GM18868 (cell line): ENCODE results near the gene CUTC.

Experiments
- ATAC-seq: cut with Tn5 transposase; IDR thresholded peaks from one replicate; pipeline ENCODE4 v1.9.1; 2021; ENCODE audit warnings: mild to moderate bottlenecking, moderate library complexity; ENCODE audit not compliant: unreplicated experiment

Gene CUTC

DNA sequence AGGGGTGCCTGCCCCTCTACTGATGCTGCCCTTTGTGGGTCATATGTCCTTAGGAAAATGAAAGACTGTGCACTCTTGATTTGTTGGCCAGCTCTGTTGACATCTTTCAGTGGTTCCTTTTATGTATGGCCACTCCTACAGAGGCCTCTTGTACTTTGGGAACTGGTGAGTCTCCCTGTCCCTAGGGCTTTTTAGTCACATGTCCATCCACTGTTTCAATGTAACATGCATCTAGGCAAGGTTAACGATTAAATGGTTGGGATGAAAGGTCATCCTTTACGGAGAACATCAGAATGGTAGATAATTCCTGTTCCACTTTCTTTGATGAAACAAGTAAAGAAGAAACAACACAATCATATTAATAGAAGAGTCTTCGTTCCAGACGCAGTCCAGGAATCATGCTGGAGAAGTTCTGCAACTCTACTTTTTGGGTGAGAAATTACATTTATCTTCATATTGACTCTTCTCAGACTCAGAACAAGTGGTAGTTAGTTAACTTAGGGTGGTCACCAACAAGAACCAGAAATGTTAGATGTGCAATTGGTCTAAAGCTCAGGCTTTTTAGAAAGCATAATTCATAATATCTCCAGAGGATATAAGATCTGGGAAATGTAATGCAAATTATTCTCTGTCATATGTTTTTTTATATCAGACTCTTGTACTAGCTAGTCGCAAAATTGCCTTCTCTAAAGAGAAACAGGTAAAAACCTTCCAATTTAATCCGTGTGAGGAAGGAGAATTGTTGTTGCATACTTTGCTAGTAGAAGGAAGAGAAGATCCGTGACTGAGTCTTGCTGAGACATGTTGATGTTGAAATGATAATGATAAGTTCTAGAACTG lies 50.6 kb downstream of the CUTC start, which contains the start of gene ABCC2:
ABCC2 (plus strand) TSS at position 194 of the 840 bp plus-strand sequence; CDS start at position 399, 205 bp downstream.
- ATAC-seq = no peak

DNA sequence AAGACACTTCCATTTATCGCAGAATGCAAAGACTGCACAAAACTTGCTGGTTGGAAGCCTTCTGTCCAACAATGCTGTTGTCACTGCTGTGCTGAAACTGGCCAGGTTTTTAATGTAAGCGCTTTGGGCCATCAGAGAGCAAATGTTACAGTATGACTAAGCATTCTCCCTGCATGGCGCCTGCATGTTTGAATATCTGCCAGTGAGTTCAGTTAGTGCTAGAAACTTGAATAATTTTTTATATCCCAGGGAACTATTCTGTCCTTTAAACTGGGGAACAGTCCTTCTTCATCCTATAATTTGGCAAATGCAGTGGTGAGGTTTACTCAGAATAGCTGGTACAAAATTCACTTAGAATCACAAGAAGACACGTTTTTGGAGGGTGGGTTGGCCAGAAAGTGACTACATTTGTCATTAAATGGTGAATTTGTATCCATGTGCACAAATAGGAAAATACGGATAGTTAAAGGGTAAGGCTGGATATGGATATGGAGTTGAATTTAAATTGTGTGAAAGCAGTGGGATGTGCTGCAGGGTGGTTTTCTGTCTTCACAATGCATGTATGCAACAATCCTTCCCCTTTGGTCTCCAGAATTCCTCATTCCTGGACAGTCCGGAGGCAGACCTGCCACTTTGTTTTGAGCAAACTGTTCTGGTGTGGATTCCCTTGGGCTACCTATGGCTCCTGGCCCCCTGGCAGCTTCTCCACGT lies 52.1 kb downstream of the CUTC start:
- ATAC-seq = no peak

DNA sequence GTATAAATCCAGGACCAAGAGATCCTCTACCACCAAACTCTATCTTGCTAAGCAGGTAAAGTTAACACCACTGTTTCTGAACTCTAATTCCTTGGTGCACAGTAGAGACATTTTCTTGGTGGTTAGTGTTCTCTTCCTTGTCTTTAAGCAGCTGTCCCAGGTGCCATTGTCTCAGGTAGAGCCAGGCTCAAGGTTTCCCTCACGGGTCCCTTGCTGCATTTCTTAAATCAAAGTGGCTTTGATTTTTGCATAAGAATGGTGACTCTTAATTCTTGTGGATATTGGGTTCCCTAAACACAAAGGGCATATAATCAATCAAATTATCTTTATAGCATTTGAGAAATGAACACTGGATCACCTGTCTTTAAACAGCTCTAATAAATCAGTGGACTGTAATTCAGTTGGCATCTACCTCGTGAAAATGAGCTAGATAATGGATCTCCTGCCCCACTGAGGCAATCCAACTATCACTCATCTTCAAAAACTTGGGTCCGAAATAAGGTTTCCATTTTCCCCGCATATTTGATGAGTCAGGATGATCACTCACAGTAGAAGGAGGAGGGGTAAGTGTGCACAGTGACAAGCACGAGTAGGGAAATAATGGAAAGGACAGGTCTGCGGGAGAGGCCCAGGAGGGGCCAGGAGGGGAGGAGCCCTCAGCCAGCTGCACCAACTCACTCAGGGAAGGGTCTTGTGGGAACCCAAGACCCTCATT lies 52.9 kb downstream of the CUTC start:
- ATAC-seq = no peak

DNA sequence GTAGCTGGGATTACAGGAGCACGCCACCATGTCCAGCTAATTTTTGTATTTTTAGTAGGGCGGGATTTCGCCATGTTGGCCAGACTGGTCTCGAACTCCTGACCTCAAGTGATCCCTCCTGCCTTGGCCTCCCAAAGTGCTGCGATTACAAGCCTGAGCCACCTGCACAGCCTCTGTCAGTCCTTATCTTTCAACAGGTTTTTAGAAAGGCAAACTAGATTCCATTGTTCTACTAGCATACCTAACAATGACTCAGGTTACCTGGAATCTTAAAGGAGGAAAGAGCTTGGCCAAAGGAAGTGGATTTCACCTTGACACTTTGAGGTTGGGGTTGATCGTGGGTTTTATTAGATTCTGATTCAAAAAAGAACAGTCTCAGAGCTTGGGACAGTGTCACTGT lies 53.6 kb downstream of the CUTC start:
- no peak for ATAC-seq

DNA sequence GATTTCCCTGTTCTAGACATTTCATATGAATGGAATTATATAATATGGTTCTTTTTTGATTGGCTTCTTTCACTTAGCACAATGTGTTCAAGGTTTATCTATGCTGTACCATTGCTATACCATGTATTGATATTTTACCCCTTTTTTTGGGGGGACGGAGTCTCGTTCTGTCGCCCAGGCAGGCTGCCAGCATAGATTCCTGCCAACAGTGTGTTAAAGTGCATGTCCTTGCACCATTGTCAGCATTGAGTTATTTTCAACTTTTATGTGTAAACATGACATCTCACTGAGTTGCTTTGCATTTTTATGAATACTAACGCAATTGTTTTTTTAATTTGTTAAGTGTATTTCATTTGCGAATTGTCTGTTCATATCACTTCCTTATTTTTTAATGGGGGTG lies 55.3 kb downstream of the CUTC start:
- no peak for ATAC-seq

DNA sequence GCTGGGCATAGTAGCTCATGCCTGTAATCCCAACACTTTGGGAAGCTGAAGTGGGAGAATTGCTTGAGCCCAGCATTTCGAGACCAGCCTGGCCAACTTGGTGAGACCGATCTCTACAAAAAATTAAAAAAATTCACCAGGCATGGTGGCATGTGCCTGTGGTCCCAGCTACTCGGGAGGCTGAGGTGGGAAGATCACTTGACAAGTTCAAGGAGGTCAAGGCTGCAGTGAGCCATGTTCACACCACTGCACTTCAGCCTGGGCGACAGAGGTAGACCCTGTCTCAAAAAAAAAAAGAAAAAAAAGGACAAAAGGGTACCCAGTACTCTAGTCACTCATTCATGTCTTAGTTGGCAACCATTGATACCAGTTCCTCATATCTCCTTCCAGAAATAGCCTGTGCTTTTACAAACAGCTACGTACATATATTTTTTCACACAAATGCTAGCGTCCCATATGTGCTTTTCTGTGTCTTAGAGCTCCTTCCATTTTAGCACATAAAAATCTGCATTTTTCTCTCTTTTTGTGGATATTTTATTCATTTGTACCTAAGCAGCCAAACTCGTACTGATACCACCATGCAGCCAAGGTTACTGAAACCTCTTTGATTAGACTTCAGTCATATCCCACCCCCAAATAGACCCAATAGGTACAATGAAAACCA lies 55.9 kb downstream of the CUTC start:
- no peak for ATAC-seq

DNA sequence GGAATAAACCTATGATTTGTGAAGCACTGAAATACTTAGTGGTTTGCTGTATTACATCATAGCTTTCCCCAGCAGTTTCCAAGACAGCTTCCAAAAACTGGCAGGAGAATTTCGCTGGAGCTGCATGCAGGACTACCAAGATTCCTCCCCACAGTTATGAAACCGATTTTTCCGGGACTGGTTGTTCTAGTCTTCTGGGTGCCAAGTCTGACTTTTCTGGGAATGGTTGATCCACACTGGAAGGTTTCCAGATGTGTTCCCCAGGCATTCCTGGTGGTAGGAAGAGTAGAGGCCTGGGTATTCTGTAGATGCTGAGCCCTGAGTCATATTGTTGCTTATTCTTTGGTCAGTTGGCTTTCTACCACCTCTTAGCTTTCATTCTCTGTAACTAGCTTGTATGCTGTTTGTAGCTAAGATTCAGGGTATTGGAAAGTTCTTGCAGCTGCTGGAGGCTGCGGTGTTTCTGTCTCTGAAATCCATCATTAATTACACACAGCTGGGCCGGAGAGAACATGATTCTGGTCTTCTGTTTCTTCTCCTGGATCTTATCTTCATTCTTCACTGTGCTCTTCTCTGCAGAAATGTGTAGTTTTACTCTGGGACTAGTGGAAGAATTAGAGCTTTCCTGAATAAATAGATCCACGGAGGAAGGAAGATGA lies 56.7 kb downstream of the CUTC start:
- ATAC-seq = no peak

DNA sequence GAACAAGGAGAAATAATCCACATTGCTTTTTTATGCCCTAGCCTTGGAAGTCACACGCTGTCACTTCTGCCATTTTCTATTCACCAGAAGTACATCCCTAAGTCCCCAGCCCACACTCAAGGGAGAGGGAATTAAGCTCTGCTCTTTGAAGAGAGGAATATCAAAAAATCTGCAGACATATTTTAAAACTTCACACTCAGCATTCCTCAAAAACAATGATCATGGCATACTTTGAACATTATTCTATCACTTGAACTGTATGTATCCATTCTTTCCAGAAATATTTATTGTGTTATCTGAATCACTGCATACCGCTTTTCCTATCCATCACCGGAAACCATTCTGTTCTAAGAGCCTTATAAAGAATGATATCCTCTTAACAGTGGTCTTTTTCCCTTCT lies 59.8 kb downstream of the CUTC start:
- no peak for ATAC-seq

DNA sequence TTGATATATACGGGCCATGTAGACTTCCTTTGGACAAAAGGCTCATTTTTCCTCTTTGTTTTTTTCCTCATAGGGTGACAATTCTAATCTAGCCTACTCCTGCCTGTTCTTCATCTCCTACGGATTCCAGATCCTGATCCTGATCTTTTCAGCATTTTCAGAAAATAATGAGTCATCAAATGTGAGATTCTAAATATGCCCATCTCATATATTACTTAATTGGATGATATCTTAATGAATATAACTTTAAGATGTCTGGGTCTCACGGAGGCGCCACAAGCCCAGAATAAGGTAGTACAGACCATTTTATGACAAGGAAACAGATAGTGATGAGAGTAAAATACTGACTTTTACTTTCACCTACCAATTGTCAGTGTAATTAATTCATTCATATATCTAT lies 61.8 kb downstream of the CUTC start:
- no peak for ATAC-seq

DNA sequence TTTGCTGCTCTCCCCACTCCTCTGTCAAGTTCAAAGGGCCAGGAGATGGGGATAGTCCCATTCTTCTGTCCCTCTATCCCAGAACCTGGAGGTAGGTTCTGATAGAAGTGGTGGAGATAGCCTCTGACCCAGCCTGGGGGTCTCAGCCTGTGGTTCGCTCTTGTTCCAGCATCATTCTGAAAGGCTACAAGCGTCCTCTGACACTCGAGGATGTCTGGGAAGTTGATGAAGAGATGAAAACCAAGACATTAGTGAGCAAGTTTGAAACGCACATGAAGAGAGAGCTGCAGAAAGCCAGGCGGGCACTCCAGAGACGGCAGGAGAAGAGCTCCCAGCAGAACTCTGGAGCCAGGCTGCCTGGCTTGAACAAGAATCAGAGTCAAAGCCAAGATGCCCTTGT lies 64.9 kb downstream of the CUTC start:
- ATAC-seq = no peak

DNA sequence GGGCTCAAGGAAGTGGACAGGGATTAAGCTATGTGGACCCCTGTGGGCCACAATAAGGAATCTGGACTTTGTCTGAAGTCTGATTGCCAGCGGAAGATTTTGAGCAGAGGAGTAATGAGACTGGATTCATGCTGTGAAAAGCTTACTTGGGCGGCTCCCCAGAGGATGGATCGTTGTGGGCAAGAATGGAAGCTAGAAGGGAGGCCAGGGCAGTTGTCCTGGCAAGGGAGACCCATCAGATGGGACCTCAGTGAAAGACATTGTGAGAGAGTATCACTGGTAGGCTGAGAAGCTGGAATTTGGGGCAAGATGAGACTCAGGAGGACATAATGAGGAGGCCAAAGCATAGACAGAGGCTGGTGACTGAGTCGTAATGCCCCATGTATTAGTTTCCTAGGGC lies 66.0 kb downstream of the CUTC start:
- ATAC-seq = no peak

DNA sequence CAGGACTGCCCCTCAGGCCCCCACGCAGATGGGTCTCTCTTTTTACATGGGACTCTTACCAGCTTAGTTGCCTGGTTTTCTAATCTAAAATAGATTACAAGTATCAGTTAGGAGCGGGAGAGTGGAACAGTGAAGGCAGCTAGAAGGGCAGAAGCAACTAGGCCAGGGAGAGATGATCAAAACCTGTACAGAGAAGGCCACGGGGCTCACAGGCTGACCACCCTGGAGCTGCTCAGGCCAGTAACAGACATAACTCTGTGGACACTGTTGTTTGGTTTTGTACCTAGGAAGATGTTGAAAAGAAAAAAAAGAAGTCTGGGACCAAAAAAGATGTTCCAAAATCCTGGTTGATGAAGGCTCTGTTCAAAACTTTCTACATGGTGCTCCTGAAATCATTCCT lies 66.9 kb downstream of the CUTC start:
- ATAC-seq = no peak

DNA sequence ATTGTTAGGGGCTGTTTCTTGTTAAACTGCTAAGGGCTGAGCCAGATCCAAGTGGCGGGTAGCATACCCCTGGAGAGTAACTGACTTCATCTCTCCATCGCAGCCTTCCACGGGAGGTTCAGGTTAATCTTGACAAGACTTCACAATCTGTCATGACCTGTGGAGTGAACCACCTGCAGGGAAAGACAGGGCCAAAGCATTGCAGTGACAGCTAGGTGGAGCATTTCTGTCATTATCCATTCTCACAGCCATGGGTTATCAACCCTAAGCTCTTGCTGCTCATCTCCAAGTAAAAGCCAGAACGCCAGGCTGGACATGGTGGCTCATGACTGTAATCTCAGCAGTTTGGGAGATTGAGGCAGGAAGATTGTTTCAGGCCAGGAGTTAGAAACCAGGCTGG lies 67.6 kb downstream of the CUTC start:
- no peak for ATAC-seq

DNA sequence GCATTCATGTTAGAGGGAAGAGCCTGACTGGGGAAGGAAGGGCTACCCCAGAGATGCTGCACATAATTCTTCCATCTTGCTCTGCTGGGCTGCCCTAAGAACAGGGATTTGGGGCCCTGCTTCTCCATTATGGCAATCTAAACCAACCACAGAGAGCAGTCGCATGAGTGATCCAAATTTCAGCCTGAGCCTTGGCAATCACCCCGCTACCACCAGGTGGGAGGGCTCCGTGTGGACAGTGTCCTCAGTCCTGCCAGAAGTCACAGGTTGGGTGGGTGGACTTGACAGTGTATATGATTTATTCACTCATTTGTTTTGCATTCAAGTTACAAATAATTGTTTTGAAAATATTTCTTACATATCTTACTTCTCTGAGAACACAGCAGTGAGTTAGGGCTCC lies 72.4 kb downstream of the CUTC start:
- no peak for ATAC-seq

DNA sequence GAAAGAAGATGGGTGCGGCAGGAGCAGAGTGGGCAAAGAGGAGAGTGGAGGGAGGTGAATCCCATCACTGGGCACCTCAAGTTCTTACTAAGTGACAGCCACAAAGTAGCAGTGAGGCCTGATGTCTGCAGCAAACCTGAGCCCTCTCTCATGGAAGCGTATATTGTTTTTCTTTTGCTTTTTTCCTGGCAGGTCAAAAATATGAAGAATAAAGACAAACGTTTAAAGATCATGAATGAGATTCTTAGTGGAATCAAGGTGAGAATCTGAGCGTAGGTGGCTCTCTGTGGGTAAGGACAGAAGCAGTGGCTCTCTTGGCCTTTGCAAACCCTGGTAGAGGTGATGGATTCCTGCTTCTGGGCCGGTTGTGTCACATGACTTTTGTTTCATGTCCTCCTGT lies 73.2 kb downstream of the CUTC start:
- ATAC-seq = no peak
